A673 (cell line): Measurements from ENCODE around the gene FITM1. TPM values are rescaled to one million over a fixed set of nuclear protein-coding genes. Genes with fewer than 3 reads are reported as not detected.

Experiments
- BruUV-seq: library from RNA; stranded (reverse); fragments of 400-500 nt; replicated peaks from 2 replicates; lab custom pipeline; 2021; lab: Mats Ljungman, UMichigan
- CTCF ChIA-PET: fragments of 300-600 bp; sonication (Branson Sonifier 250); formaldehyde crosslinking; loops from one replicate; lab custom pipeline; 2022; ENCODE audit warnings: antibody characterized with exemption; lab: Charles Lee
- POLR2A ChIA-PET: fragments of 300-600 bp; sonication (Branson Sonifier 250); formaldehyde crosslinking; loops from one replicate; lab custom pipeline; 2022; ENCODE audit warnings: antibody characterized with exemption; ENCODE audit not compliant: low non-redundant PET; lab: Charles Lee
- DNase-seq: peaks from one replicate; pipeline ENCODE4 v3.0.0-alpha.2; 2015; ENCODE audit warnings: low spot score
- H3K27ac ChIP-seq: fragments of 200-600 bp; sonication (generic); 2 replicates; pipeline ENCODE4 v1.5.1; 2016; ENCODE audit warnings: mixed run types, low read depth, mild to moderate bottlenecking, mixed read lengths, antibody characterized with exemption, low read length; ENCODE audit not compliant: poor library complexity, severe bottlenecking
- H3K27me3 ChIP-seq: fragments of 200-600 bp; sonication (generic); replicated peaks from 2 replicates; pipeline ENCODE4 v1.6.1; 2017; ENCODE audit warnings: mixed run types, low read depth, mild to moderate bottlenecking, mixed read lengths, antibody characterized with exemption, low read length; ENCODE audit not compliant: insufficient read depth, poor library complexity
- H3K36me3 ChIP-seq: fragments of 200-600 bp; sonication (generic); 2 replicates; pipeline ENCODE4 v1.6.1; 2016; ENCODE audit warnings: mixed run types, mild to moderate bottlenecking, mixed read lengths, antibody characterized with exemption, low read length; ENCODE audit not compliant: insufficient read depth, poor library complexity, severe bottlenecking
- H3K4me1 ChIP-seq: fragments of 200-600 bp; sonication (generic); 2 replicates; pipeline ENCODE4 v1.6.1; 2017; ENCODE audit warnings: mixed run types, mild to moderate bottlenecking, mixed read lengths, antibody characterized with exemption, low read length; ENCODE audit not compliant: insufficient read depth, poor library complexity, severe bottlenecking
- H3K4me3 ChIP-seq: fragments of 200-600 bp; sonication (generic); 2 replicates; pipeline ENCODE4 v1.5.1; 2016; ENCODE audit warnings: low read depth, mixed run types, mild to moderate bottlenecking, mixed read lengths, low read length; ENCODE audit not compliant: poor library complexity, severe bottlenecking
- H3K9me3 ChIP-seq: fragments of 200-600 bp; sonication (generic); 2 replicates; pipeline ENCODE4 v1.6.1; 2016; ENCODE audit warnings: mixed run types, low read depth, mild to moderate bottlenecking, mixed read lengths, antibody characterized with exemption, low read length; ENCODE audit not compliant: poor library complexity, severe bottlenecking
- CTCF ChIP-seq: fragments of 300-800, 200-600 bp; sonication (generic); conservative IDR thresholded peaks from 2 replicates; pipeline ENCODE4 v1.5.1; 2017; ENCODE audit warnings: low read depth, mild to moderate bottlenecking, antibody characterized with exemption, low read length, moderate library complexity, mixed read lengths
- EZH2 ChIP-seq: fragments of 200-600 bp; sonication (generic); IDR thresholded peaks from 2 replicates; pipeline ENCODE4 v1.6.1; 2017; ENCODE audit warnings: borderline replicate concordance, low read depth, mild to moderate bottlenecking, mixed read lengths, antibody characterized with exemption, low read length; ENCODE audit not compliant: poor library complexity, severe bottlenecking
- intact Hi-C: fragments of 100-400 bp; cut with micrococcal nuclease; formaldehyde crosslinking; loops from one replicate; pipeline ENCODE4 v1.10.0; 2022; ENCODE audit not compliant: unreplicated experiment
- total RNA-seq: library from RNA; stranded (reverse); gene quantifications from 2 replicates; pipeline ENCODE4 v1.2.3, GENCODE V29; 2021

Gene FITM1
- total RNA-seq, 1 experiment from 2014 or later: not detected

GRCh38 chr14:24171422-24172260 lies 41.2 kb downstream of the FITM1 start, which contains the start of gene REC8:
TSS of gene REC8 (plus strand) at chr14:24172080. CDS start at chr14:24172553, 473 bp downstream.
- intact Hi-C loops: no loop called here
- H3K27ac ChIP-seq: no peak within 1 kb of the TSS
- ChIA-PET CTCF (no interaction called here), POLR2A (no interaction called here)
- H3K4me3 ChIP-seq: no peak within 1 kb of the TSS
- no peaks in the 10 kb centered on the region for H3K4me1 ChIP-seq
- no peaks in the 10 kb centered on the region for H3K27me3 ChIP-seq
- no peaks in the 10 kb centered on the region for H3K9me3 ChIP-seq
- no peaks in the 10 kb centered on the region for H3K36me3 ChIP-seq
- no peak for TF ChIP-seq CTCF
- TF ChIP-seq EZH2: no peak
- DNase-seq: no peak
- BruUV-seq: no TSS peak

- H3K27me3 ChIP-seq: no peaks in the 10 kb centered on the region
- DNase-seq: no peak
- ChIA-PET CTCF (no interaction called here), POLR2A (interaction anchor here (0.6 kb wide), 2 partner anchors 98 to 1149 kb away, joined by 4 read pairs; no protein-coding TSS in a partner anchor)
- intact Hi-C loops: no loop called here
- H3K4me3 ChIP-seq: no peak overlapping the region
- BruUV-seq: no TSS peak
- H3K27ac ChIP-seq: no peak overlapping the region
- no peaks in the 10 kb centered on the region for H3K36me3 ChIP-seq
- no peaks in the 10 kb centered on the region for H3K9me3 ChIP-seq
- no peaks in the 10 kb centered on the region for H3K4me1 ChIP-seq
- TF ChIP-seq EZH2: no peak
- TF ChIP-seq CTCF: no peak
Measured at GRCh38 chr14:24172261-24172860, 41.9 kb downstream of the FITM1 start.

- H3K27ac ChIP-seq: no peak overlapping the region
- H3K4me3 ChIP-seq: no peak overlapping the region
Measured at GRCh38 chr14:24172871-24173281, 42.4 kb downstream of the FITM1 start.

More at GRCh38 chr14:24172871-24173281, 42.4 kb downstream of the FITM1 start:
- CTCF ChIA-PET: no interaction called here
- DNase-seq: no peak
- POLR2A ChIA-PET: interaction anchor here (0.6 kb wide), 2 partner anchors 98 to 1149 kb away, joined by 4 read pairs; no protein-coding TSS in a partner anchor
- H3K9me3 ChIP-seq: no peaks in the 10 kb centered on the region
- H3K27me3 ChIP-seq: no peaks in the 10 kb centered on the region
- no peaks in the 10 kb centered on the region for H3K4me1 ChIP-seq
- TF ChIP-seq CTCF: no peak
- no peak for TF ChIP-seq EZH2
- H3K36me3 ChIP-seq: no peaks in the 10 kb centered on the region
- no TSS peak for BruUV-seq
- intact Hi-C loops: no loop called here
